Stimulated activated CD4-positive, alpha-beta T cell treated with anti-CD3 and anti-CD28 coated beads, Interleukin-15, amount 100 ng/mL, for 24 hours (primary cell): ENCODE results near the gene AJAP1.
"Not testable (repeated sequence)": the region's sequence is repeated elsewhere in the genome, so short reads cannot be mapped to it uniquely, and the experiment has no call there.

Source experiments
- DNase-seq: peaks from one replicate; pipeline ENCODE4 v3.0.0-alpha.2; 2020

AJAP1 gene

DNA sequence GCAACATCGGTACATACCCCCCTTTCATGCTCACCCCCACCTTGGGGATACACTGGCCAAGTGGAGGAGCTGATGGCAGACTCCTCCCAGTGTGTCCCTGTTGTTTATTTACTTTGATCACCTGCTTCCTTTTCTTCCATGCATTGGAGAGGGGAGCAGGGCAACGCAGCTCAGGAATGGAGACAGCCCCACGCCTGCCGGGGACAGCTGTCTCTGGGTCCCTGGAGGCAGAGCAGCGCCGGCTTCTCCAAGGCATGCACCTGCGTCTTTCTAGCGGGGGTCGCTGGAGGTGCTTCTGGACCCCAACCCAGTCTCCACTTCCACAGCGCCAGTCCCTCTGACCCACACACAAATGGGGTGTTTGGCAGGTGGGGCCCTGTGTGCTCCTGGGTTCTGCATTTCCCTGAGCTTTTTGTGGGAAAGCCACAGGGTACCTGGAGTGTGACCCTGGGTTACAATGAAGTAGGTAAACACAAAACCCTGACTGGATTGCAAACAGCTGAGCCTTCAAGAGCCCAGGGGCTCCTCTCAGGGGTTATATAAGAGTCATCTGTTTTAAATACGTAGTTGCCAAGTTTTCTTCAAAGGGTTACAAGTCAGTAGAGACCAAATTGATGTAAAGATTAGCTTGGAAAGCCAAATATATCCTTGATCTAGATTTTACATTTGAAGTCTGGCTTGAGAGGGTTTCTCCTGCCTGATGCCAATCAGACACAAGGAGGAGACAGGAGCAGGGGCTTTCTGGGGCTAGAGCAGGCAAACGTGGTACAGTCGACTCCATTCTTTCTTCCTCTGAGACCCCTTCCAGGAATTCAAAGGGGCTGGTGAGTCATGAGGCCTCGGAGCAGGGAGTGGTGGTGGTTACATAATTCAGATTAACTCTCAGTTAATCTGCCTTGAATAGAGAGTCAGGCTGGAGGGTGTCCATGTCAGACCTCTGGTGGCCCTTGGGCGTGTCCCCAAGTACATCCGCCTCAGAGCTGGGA, 4.5 kb downstream of the AJAP1 start:
- DNase-seq: no peak

DNA sequence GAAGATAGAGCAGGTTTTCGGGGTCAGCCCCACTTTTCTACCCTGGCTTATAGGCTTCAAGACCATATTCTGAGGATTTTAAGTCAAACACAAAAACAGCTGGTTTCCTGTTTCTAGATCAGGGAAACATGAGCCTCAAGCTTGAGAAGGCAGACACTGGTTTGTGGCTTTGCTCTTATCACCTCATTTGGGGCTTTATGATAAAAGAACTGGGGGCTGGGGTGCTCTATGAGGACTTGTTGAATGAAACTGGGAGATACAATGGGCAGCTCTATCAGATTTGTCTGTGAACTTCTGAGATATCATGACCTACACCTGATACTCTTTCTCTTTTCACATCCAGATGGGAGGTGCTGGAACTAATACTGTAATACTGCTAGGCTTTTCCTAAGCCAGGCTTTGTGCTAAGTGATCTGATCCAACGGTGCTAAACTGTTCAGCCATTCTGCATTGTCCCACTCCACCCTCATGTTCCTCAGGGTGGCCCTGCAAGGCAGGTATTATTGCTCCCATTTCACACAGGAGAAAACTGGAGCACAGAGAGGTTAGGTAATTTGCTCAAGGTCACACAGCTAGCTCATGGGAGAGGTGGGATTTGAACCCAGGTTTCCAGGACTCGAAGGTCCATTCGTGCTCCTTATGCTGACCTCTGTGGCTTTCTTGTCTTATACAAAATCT, 6.6 kb downstream of the AJAP1 start:
- DNase-seq: no peak

DNA sequence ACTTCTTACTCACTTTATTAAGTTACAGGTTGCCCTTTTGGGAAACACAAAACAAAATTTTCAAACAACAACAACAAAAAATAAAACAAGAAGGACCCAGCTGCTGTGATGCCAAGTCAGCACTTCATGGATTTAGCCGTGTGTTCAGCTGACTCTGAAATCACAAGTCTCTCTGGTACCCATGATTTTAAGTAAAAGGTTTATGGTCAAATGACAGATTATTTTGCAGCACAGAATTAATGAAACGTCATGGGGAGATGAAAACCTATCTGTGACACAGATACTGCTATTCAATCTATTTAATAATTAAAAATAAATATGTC, 7.1 kb downstream of the AJAP1 start:
- no peak for DNase-seq

DNA sequence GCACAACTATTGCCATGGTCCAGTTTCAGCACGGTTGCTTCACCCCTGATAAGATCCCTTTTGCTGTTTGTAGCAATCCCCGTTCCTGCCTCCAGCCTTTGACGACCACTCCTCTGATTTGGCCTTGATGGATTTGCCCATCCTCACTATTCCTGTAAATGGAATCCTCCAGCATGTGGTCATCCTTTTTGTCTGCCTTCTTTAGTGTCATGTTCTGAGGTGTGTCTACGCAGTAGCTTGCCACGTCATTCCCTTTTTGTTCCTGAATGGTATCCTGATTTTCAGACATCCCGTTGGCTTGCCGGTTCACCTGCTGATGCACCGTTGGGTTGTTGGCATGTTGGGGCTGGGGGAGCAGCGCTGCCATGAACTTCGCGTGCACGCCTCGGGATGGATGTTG, 7.8 kb downstream of the AJAP1 start:
- no peak for DNase-seq

DNA sequence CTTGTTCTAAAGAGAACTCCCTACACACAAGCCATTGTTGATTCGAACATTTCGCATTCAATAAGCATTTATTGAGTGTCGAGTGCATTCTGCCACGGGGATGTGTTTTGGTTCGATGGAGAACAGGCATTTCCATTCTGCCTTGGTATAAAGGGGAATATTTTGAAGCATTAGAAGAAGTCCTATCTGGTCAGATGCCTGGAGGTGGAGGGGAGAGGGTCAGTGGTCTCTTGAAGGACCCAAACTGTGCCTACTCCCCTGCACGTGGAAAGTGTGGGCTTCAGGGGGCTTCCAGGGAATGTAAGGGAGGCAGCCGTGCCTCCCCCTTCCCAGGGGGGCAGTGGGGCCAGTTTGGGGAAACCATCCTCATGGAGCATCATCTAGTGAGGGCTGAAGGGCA, 8.3 kb downstream of the AJAP1 start:
- no peak for DNase-seq

DNA sequence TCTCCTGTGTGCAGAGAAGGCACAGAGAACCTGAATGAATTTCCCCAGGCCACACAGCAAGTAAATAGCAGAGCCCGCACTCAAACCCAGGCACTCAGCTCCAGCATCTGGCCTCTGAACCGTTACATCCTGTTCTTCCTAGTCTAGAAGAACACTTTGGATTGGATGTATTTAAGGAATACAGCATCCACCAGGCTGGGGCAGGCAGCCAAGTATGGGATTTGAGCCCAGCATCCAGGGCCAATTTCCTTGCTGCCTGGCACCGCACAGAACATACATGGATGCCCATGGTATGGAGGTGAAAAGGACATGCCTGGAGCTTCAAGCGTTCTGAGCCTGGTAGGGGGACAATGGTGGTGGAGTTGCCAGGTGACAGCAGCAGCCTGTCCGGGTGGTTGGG, 9.7 kb downstream of the AJAP1 start:
- no peak for DNase-seq

DNA sequence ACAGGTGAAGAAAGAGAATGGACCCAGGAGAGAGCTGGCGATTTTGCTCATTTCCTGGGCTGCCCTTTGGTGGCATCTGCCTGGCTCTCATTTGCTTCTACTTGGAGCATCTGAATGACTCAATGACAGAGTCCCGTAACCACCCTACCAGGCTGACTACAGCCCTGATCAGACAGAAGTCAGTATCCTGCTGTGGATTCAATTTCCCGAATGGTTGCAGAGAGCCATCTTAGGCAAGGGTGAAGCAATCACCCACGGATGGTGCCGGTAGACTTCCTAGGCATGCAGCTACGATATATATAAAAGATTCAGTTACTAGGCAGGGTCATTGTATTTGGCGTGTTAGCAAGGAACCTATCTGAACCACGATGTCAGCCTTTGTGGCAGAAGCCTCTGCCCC, 10.2 kb downstream of the AJAP1 start:
- DNase-seq: no peak

DNA sequence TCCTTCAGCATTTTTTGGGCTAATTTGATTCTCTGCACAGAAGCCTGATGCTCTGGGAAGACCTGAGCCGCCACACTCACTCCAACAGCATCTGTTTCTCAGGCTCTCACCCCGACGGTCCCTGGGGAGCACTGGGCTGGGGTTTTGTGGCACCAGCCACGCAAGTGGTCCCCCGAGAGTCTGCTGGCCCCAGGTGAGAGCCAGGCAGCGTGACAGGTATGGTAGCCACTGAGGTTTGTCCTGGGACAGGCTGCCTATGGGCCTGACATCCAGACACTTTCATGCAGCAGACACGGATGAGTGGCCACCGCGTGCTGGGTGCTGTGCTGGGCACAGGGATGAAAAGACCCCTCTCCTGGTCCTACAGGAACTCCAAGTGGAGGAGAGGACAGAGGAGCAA, 11.0 kb downstream of the AJAP1 start:
- no peak for DNase-seq

DNA sequence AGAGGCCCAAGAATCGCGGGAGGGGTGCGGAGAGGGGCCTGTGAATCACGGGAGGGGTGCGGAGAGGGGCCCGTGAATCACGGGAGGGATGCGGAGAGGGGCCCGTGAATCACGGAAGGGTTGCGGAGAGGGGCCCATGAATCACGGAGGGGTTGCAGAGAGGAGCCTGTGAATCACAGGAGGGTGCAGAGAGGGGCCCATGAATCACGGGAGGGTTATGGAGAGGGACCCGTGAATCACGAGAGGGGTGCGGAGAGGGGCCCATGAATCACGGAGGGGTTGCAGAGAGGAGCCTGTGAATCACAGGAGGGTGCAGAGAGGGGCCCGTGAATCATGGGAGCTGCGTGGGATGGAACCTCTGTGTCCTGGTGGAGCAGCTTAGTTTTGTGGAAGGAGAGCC, 12.3 kb downstream of the AJAP1 start:
- not testable (repeated sequence) for DNase-seq

DNA sequence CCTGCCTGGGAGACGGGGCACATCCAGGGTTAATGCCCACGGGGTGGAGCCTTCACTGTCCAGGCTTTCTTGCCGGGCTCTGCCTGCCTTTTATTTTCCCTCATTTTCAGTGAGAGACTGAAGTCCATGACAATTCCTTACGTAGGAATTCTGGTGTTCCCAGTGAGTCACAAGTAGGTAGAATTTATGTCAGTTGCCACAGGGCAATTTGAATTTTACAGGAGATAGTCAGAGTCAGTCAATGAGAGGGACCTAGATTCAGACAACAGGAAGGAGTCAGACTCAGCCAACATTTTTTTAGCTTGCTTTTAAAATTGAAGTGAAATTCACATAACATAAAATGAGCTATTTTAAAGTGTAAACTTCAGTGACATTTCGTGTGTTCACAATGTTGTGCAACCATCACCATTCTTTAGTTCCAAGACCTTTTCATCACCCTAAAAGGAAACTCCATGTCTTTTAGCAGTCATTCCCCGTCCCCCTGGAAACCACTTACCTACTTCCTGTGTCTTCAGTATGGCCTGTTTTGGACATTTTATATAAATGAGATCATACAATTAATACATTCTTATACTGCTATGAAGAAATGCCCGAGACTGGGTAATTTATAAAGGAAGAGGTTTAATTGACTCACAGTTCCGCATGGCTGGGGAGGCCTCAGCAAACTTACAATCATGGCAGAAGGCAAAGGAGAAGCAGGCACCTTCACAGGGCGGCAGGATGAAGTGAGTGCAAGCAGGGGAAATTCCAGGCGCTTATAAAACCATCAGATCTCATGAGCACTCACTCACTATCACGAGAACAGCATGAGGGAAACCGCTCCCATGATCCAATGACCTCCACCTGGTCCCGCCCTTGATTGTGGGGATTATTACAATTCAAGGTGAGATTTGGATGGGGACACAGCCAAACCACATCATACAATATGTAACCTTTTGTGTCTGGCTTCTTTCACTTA, 14.6 kb downstream of the AJAP1 start:
- no peak for DNase-seq

DNA sequence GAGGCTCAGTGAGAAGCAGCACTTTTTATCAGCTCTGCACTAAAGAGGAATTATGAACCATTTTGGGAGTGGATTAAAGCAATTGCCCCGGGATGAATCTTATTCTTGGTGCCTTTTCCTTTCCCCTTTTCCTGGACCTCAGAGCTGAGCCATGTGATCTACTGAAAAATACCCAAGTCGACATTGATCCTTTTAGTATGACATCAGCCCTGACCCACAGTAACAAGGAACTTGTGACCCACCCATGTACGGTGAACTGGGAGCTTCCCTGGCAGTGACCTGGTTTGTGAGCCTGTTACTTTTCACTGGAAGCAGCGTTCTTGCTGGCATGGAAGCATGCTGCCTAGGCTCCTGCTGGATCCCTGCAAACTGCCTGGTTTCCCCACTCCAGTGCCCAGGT, 15.9 kb downstream of the AJAP1 start:
- no peak for DNase-seq

DNA sequence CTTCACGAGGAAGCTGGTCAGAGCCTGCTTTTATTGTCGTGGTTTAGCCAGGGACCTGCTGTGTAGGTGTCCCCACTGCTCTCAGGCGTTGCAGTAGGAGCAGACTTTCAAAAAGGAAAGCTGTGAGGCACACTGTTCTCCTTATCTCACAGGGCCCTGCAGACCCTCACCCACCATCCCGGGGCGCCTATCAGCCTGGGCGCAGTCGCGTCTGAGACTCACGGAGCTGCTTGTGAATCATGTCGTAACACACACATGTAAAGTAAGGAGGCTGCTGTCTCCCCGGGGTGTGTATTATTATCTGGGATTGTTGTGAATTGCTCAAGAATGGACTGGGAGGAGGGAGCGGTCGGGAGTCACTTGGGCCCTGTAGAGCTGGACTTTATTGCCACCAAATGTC, 17.4 kb downstream of the AJAP1 start:
- no peak for DNase-seq

DNA sequence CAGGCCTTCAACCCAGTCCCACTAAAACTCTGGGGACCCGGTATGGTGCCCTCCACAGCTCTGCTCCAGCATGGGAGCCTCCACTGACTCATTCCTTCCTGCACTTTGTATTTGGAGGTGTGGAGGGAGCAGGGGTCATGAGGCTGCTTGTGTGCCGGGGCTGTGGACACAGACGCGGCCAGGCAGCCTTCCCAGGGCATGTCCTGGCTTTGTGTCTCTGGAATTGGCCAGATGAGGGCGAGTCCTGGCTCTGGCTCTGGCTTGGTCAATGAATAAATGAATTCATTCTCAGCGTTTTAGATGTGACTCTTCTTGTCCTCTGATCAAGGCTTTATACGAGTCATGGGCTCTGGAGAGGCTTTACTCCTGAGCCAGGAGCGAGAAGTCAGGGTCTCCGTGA, 19.1 kb downstream of the AJAP1 start:
- DNase-seq: no peak

DNA sequence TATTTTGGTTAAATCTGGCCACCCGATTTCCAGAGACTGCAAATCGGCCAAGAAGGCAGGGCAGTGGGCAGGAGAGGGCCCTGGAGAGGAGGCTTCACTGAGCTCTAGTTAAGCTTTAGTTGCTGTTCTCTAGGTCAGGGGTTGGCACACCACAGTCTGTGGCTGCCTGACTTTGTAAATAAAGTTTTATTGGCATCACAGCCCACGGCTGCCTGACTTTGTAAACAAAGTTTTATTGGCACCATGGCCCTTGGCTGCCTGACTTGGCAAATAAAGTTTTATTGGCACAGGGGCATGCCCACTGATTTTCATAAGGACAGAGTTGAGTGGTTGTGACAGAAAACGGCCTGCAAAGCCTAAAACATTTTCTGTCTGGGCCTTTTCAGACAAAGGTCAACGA, 19.7 kb downstream of the AJAP1 start:
- DNase-seq: no peak

DNA sequence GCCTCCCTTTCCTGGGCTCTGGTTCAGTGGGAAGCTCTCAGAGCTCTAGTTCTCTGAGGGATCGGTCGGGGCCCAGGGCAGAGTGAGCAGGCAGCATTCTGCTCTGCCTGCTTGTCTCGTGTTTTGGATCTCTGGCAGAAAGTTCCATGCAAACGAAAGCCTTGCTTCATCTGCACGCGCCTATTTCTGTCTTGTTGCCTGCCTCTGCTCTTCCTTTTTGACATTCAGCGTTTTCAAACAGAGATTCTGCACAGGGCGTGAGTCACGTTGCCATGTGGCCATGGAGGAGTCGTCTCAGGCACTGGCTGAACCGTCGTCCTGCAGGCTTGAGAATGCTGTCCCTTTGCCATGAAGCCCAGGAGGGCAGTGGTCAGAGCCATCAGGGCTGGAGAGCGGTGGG, 20.3 kb downstream of the AJAP1 start:
- DNase-seq: no peak

DNA sequence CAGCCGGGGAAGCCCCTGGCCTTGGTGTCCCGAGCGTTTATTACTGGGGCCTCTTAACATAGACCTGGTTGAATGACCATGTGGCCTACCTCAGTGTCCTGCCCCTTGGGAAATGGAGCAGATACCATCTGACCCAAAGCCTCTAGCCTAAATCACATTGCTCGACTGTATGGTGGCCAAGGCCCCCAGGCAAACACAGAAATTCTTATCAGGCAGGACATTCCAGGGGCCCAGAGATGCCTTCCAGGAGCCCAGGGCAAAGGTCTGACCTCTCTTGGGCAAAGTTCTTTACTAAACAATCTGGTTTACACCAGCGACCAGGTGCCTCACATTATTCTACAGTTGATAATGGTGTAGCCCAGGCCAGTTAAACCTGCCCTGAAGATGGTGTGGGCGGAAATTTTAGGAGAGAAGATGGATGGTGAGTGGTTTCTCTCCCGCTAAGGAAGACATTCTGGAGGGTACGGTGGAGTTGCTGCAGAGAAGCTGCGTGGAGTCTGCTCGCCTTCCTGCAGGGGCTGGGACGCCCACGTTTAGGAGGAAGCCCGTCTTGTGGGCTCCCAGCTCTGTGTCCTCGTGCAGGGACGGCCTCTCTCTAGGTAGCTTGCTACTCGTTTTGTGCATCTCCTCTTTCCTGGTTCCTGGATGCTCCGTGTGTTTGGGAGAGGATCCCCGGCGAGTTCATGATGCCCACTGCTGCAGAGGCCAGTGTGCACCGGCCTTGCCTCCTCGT, 21.2 kb downstream of the AJAP1 start:
- no peak for DNase-seq

DNA sequence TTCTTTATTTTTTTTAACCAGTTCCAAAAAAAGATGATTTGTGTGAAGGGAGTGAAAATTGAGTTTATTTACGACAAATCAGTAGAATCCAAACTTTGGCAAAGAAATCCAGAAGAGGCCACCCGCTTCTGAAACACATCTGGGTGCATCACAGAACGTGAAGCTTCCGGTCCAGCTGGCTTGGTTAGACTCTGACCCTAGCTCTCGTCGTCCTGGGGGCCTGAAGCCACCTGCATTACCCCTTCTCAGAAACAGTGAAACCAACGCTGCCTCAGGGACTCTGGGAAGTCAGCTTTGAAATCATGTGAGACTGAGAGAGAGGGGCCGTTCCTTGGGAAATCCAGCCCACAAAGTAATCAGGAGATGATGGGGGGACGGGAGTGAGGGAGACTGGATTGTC, 21.8 kb downstream of the AJAP1 start:
- DNase-seq: no peak

DNA sequence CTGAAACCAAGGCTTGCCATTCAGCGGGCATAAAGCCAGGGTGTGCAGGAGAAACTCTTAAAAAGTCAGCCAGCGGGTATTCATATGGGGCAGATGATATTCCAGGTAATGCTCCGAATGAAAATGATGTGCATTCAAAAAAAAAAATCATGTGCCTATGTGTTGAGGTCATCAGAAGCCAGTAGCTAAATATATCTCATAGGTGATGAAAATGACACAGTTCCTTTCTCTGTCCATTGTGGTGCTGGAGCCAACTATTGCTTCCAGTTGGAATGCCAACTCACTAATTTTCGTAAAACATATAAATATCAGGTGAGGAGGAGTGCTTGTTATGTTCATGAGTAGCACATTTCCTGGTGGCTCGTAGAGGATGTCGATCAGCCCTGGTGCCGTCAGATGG, 23.2 kb downstream of the AJAP1 start:
- no peak for DNase-seq

DNA sequence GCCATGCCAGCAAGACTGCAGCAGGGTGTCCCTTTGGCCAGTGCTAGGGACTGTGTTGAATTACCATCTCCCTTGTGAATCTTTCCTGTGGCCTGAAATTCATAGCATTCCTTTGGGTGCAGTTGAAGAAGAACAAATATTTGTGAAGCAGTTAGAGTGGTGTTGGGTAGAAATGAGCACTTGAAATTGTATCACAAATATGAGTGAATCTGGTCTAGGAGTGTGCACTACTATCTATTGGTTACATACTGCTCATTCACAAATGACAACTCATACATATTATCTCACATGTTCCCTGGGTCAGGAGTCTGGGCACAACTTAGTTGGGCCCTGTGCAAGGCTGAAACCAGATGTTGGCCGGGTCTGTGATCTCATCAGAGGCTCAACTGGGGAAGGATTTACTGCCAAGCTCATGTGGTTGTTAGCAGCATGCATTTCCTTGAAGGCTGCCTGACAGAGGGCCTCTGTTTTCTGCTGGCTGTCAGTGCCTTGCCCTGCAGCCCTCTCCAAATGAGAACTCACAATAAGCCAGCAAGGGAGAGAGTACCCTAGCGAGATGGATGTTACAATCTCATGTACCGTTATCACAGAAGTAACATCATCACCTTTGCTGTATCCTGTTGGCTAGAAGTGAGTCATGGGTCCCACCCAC, 23.8 kb downstream of the AJAP1 start:
- DNase-seq: no peak

DNA sequence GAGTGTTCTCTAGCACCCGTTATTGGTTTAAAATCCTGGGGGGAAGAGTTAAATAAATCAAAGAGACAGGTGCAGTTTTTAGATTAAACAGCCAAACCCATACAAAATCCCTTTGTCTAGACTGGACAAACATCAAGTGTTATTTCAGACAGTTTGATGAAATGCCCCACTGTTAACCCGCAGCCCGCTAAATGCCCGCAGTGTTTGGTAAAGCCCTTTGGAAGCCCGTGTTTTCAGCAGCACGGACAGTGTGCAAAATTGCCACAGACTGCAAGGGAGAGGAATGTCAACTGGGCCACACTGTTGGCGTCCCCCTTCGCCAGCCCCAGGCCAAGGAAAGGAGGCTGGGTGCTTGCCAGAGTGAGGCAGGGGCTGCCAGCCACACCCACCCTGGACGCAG, 26.6 kb downstream of the AJAP1 start:
- no peak for DNase-seq

DNA sequence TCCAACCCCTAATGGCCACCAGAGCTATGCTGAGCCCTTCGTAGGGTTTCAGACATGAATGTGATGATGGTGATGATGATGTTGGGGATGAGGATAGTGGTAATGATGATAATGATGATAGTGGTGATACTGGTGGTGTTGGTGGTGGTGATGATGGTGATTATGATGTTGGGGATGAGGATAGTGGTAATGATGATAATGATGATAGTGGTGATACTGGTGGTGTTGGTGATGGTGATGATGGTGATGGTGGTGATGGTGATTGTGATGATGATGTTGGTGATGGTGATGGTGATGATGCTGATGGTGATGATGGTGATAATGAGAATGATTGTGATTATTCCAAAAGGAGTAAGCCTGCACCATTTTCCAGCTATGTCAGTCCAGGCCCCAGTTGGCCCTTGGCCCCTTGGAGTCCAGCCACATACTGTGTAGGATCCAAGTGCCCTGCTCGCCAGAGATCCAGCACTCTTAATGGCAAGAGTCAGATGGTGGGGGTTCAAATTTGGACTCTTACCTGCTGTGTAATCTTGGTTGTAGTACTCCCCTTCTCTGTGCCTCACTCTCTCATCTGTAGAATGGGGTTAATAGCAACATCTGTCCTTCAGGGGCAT, 28.3 kb downstream of the AJAP1 start:
- no peak for DNase-seq

DNA sequence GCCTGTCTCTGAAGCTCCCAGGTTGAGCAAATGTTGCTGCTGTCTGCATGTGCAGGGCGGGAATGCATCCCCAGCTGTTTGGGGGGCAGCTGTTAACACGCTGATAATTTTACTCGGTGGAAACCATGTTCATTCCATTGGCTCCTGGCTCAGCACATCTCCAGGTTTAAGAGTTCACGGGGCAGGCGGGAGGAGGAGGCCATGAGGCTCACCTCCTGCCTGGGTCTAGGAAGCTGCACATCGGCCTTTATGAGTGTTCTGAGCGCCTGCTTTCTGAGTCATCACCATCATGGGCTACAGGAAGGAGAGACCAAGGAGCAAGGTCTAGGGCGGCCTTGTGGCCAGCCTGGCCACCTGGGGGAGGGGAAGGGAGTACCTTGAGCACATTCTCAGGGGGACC, 29.7 kb downstream of the AJAP1 start:
- no peak for DNase-seq
